BLaER1 (cell line): ENCODE results near the gene NRN1.
"Not testable (repeated sequence)": the region's sequence is repeated elsewhere in the genome, so short reads cannot be mapped to it uniquely, and the experiment has no call there.

Source experiments
- H3K27ac ChIP-seq: shearing (Covaris generic); formaldehyde crosslinking; 2 replicates; pipeline ENCODE4 v1.8.1; 2022
- H3K27me3 ChIP-seq: shearing (Covaris generic); formaldehyde crosslinking; 2 replicates; pipeline ENCODE4 v1.8.1; 2022
- H3K36me3 ChIP-seq: shearing (Covaris generic); formaldehyde crosslinking; 2 replicates; pipeline ENCODE4 v1.8.1; 2022
- H3K4me1 ChIP-seq: shearing (Covaris generic); formaldehyde crosslinking; 2 replicates; pipeline ENCODE4 v1.8.1; 2022
- H3K4me2 ChIP-seq: shearing (Covaris generic); formaldehyde crosslinking; 2 replicates; pipeline ENCODE4 v1.8.1; 2022
- H3K4me3 ChIP-seq: shearing (Covaris generic); formaldehyde crosslinking; 2 replicates; pipeline ENCODE4 v1.8.1; 2022
- H3K9ac ChIP-seq: shearing (Covaris generic); formaldehyde crosslinking; 2 replicates; pipeline ENCODE4 v1.8.1; 2022
- H3K9me3 ChIP-seq: shearing (Covaris generic); formaldehyde crosslinking; 2 replicates; pipeline ENCODE4 v1.8.1; 2022
- H4K20me1 ChIP-seq: shearing (Covaris generic); formaldehyde crosslinking; 2 replicates; pipeline ENCODE4 v1.8.1; 2022
- Cebpa-rat ChIP-seq: shearing (Covaris generic); IDR thresholded peaks from 2 replicates; pipeline ENCODE4 v1.8.1; 2022

NRN1 gene

DNA sequence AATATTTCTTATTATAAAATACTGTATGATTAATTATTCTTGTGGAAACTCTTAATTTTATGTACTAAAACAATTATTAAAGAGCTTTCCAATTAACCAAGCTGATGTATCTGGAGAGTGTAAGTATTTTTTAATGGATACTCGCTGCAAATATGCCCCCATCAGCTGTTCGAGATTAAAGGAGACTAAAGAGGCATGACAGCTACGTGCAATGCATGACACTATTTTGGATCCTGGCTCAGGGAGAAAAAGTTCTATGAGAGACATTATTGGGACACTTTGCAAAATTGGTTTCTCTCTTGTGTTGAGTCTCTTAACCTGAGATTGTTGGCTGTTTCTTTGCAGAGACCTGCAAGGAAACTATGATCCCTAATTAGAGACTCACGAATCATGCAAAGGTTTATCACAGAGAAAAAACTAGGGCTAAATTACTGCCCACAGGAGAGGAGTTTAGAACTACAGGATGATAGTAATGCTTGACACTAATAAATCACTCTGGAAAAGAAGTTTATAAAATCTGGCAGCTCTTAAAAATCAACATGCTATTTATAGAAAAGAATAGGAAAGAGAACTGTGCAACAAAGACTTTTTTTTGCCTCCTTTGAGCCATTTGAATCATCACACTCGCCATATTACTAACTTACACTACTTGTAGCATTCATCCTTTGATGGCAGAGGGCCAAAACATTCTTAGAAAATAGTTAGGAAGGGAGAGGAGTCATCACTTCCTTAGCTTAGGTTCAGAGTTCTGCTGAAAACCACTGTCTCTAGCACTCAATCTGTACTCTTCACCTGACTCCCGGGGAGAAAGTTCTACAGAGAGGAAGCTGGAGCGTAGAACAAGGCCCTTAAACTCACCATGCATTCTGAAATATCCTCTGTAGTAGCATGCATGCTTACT is 25.3 kb downstream of the NRN1 start:
- no peaks in the 10 kb centered on the region for H3K36me3 ChIP-seq
- H3K4me2 ChIP-seq = no peak overlapping the region
- no peaks in the 10 kb centered on the region for H3K27me3 ChIP-seq
- H3K9ac ChIP-seq = no peak overlapping the region
- H3K9me3 ChIP-seq = peaks cover 5% of the 10 kb centered on the region
- no peak for TF ChIP-seq Cebpa-rat
- no peaks in the 10 kb centered on the region for H4K20me1 ChIP-seq
- no peak overlapping the region for H3K27ac ChIP-seq
- no peak overlapping the region for H3K4me3 ChIP-seq
- H3K4me1 ChIP-seq = peaks cover 6% of the 10 kb centered on the region

- Histone ChIP-seq H3K27ac (no peak overlapping the region), H3K36me3 (no peaks in the 10 kb centered on the region), H3K9ac (no peak overlapping the region), H3K27me3 (no peaks in the 10 kb centered on the region), H3K4me3 (no peak overlapping the region), H4K20me1 (no peaks in the 10 kb centered on the region), H3K4me1 (peaks cover 6% of the 10 kb centered on the region), H3K9me3 (peaks cover 5% of the 10 kb centered on the region), H3K4me2 (no peak overlapping the region)
- no peak for TF ChIP-seq Cebpa-rat
Measured at GRCh38 chr6:5979650-5980420, 26.9 kb downstream of the NRN1 start.

GRCh38 chr6:5976811-5977210 is 29.9 kb downstream of the NRN1 start:
- Histone ChIP-seq H3K9ac (no peak overlapping the region), H3K4me2 (no peak overlapping the region), H3K27me3 (no peaks in the 10 kb centered on the region), H3K4me1 (no peaks in the 10 kb centered on the region), H3K9me3 (peaks cover 5% of the 10 kb centered on the region), H3K4me3 (no peak overlapping the region), H3K36me3 (no peaks in the 10 kb centered on the region), H4K20me1 (no peaks in the 10 kb centered on the region), H3K27ac (no peak overlapping the region)
- TF ChIP-seq Cebpa-rat = no peak

- TF ChIP-seq Cebpa-rat = no peak
- H3K4me1 ChIP-seq = peaks cover 4% of the 10 kb centered on the region
- H4K20me1 ChIP-seq = no peaks in the 10 kb centered on the region
- no peak overlapping the region for H3K9ac ChIP-seq
- H3K4me2 ChIP-seq = no peak overlapping the region
- no peaks in the 10 kb centered on the region for H3K27me3 ChIP-seq
- H3K36me3 ChIP-seq = no peaks in the 10 kb centered on the region
- no peak overlapping the region for H3K4me3 ChIP-seq
- H3K27ac ChIP-seq = no peak overlapping the region
- H3K9me3 ChIP-seq = no peaks in the 10 kb centered on the region; the same call in 1 of the 2 replicates
Measured at GRCh38 chr6:5968817-5969734, 37.6 kb downstream of the NRN1 start.

- not testable (repeated sequence) for H3K9me3 ChIP-seq, H3K27me3 ChIP-seq, H3K36me3 ChIP-seq, H3K27ac ChIP-seq, H3K9ac ChIP-seq, H3K4me2 ChIP-seq, H4K20me1 ChIP-seq, H3K4me3 ChIP-seq, H3K4me1 ChIP-seq
Measured at GRCh38 chr6:5968036-5968435, 38.7 kb downstream of the NRN1 start.

GRCh38 chr6:5967594-5967993 is 39.1 kb downstream of the NRN1 start:
- Histone ChIP-seq H3K4me2 (no peak overlapping the region), H3K9ac (no peak overlapping the region), H3K27ac (no peak overlapping the region), H4K20me1 (no peaks in the 10 kb centered on the region), H3K27me3 (no peaks in the 10 kb centered on the region), H3K4me1 (peaks cover 4% of the 10 kb centered on the region), H3K4me3 (no peak overlapping the region), H3K36me3 (no peaks in the 10 kb centered on the region), H3K9me3 (no peaks in the 10 kb centered on the region; the same call in 1 of the 2 replicates)
- TF ChIP-seq Cebpa-rat = no peak

DNA sequence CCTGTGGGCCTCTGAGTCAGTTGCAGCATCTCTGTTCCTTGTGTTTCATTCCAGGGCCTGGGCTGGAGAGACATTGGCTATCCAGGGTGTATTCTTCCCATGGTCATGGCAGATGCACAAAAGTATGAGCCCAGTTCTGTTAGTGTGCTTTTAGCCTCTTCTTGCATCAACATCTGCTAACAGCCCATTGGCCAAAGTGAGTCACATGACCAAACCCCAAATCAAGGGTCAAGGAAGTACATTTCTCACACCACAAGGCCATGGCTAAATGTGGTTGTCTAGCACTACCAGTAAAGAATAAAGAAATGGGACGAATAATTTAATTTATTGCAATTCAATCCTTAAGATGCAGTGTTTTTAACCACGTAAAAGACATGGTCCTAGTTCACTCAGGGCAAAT is 43.9 kb downstream of the NRN1 start:
- Histone ChIP-seq H3K4me2 (no peak overlapping the region), H3K4me1 (no peaks in the 10 kb centered on the region), H3K4me3 (no peak overlapping the region), H3K27me3 (no peaks in the 10 kb centered on the region), H4K20me1 (no peaks in the 10 kb centered on the region), H3K9ac (no peak overlapping the region), H3K36me3 (no peaks in the 10 kb centered on the region), H3K27ac (no peak overlapping the region), H3K9me3 (no peaks in the 10 kb centered on the region)
- TF ChIP-seq Cebpa-rat = no peak

DNA sequence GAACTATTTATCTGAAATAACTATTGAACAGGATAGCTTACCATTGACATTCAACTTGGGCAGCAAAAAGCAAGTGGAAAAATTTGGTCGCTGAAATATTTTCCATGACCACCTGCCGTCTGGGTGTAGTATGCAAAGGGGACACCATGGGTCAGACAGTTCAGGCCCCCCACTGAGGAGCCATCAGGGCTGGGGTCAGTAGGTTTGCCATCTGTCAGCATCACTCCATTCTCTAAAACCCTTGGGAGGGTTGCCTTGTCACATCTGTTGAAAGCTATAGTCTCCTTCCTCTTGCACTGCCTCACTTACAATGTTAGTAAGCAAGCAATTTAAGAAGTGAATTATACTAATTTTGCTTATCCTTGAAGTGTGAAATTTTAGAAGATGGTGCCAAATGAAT is 44.9 kb downstream of the NRN1 start:
- no peak for TF ChIP-seq Cebpa-rat
- H3K4me3 ChIP-seq = no peak overlapping the region
- no peak overlapping the region for H3K4me2 ChIP-seq
- H3K4me1 ChIP-seq = no peaks in the 10 kb centered on the region
- H3K27ac ChIP-seq = no peak overlapping the region
- H3K36me3 ChIP-seq = no peaks in the 10 kb centered on the region
- H4K20me1 ChIP-seq = no peaks in the 10 kb centered on the region
- no peaks in the 10 kb centered on the region for H3K27me3 ChIP-seq
- no peak overlapping the region for H3K9ac ChIP-seq
- no peaks in the 10 kb centered on the region for H3K9me3 ChIP-seq

- Histone ChIP-seq H3K9ac (no peak overlapping the region), H3K27me3 (no peaks in the 10 kb centered on the region), H4K20me1 (no peaks in the 10 kb centered on the region), H3K4me2 (no peak overlapping the region), H3K4me1 (no peaks in the 10 kb centered on the region), H3K36me3 (no peaks in the 10 kb centered on the region), H3K4me3 (no peak overlapping the region), H3K9me3 (no peaks in the 10 kb centered on the region), H3K27ac (no peak overlapping the region)
- TF ChIP-seq Cebpa-rat = no peak
Measured at GRCh38 chr6:5960456-5960855, 46.3 kb downstream of the NRN1 start.
